Astrocyte of the spinal cord (primary cell): ENCODE data around the gene GJA3.

Source experiments
- DNase-seq: peaks from one replicate; pipeline ENCODE4 v3.0.0; 2011; ENCODE audit warnings: low read depth, low spot score
- H3K4me3 ChIP-seq: 2 replicates; pipeline ENCODE4 v1.5.1; 2011; ENCODE audit warnings: low read depth, mild to moderate bottlenecking, low read length, moderate library complexity
- in situ Hi-C: cut with HindIII; loops from 2 replicates; pipeline ENCODE4 v1.10.0; 2017; ENCODE audit warnings: low sequenced_read_pairs
- TF ChIP-seq, protein P1 (sequence below): IDR thresholded peaks from 2 replicates; pipeline ENCODE4 v1.5.1; 2012; ENCODE audit warnings: low read depth, mild to moderate bottlenecking, low read length, inconsistent platforms

The GJA3 gene

DNA sequence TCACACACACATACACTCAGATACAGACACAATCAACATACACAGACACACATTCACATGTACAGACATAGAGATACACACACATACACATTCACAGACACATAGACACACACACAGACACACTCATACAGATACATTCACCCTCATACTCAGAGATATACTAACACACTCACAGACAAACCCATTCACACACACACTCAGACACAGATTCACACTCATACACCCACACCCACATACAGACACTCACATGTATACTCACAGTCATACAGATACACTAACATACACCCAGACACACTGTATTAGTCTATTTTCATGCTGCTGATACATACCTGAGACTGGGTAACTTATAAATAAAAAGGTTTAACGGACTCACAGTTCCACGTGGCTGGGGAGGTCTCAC, 30.8 kb downstream of the GJA3 start:
- in situ Hi-C loops = no loop called here
- TF ChIP-seq, protein P1, sequence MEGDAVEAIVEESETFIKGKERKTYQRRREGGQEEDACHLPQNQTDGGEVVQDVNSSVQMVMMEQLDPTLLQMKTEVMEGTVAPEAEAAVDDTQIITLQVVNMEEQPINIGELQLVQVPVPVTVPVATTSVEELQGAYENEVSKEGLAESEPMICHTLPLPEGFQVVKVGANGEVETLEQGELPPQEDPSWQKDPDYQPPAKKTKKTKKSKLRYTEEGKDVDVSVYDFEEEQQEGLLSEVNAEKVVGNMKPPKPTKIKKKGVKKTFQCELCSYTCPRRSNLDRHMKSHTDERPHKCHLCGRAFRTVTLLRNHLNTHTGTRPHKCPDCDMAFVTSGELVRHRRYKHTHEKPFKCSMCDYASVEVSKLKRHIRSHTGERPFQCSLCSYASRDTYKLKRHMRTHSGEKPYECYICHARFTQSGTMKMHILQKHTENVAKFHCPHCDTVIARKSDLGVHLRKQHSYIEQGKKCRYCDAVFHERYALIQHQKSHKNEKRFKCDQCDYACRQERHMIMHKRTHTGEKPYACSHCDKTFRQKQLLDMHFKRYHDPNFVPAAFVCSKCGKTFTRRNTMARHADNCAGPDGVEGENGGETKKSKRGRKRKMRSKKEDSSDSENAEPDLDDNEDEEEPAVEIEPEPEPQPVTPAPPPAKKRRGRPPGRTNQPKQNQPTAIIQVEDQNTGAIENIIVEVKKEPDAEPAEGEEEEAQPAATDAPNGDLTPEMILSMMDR = no peak
- DNase-seq = no peak

DNA sequence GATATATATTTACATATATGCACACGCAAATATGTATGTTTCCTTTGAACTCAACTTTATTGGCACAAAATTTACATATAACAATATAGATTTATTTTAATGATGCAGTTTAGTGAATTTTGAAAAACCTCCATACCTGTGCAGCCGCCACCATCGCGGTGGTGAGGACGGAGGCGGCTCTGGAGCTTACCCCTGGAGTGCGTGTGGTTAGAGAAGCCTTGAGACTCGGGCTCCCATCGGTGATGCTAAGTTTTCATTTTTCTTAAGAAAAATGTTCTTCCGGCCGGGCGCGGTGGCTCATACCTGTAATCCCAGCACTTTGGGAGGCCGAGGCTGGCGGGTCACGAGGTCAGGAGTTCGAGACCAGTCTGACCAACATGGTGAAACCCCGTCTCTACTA, 31.8 kb downstream of the GJA3 start:
- in situ Hi-C loops = no loop called here
- TF ChIP-seq, protein P1 = no peak
- no peak overlapping the region for H3K4me3 ChIP-seq
- DNase-seq = no peak

More for the DNA sequence above, 30.8 kb downstream of the GJA3 start:
- H3K4me3 ChIP-seq = no peak overlapping the region

DNA sequence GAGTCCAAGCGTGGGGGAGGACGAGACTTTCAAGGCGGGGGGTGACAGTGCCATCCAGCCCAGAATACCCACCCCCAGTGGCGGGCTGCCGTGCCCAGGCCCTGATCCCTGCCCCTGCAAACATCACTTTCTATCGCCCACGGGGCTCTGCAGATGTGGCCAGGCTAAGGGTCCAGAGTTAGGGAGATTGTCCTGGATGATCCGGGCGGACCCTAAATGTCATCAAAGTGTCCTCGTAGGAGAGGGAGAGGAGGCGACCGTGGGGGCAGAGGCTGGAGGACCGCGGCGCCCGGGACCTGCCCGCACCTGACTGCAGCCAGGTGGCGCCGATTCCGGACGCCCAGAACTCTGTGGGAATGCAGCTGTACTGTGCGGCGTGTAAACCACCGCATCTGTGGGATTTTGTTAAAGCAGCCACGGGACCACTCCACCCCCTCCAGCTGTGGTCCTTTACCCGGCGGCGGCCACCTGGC, 32.4 kb downstream of the GJA3 start:
- DNase-seq = no peak
- H3K4me3 ChIP-seq = peak overlapping the region; percentile 42
- TF ChIP-seq, protein P1 = peak; percentile 26
- in situ Hi-C loops = no loop called here

DNA sequence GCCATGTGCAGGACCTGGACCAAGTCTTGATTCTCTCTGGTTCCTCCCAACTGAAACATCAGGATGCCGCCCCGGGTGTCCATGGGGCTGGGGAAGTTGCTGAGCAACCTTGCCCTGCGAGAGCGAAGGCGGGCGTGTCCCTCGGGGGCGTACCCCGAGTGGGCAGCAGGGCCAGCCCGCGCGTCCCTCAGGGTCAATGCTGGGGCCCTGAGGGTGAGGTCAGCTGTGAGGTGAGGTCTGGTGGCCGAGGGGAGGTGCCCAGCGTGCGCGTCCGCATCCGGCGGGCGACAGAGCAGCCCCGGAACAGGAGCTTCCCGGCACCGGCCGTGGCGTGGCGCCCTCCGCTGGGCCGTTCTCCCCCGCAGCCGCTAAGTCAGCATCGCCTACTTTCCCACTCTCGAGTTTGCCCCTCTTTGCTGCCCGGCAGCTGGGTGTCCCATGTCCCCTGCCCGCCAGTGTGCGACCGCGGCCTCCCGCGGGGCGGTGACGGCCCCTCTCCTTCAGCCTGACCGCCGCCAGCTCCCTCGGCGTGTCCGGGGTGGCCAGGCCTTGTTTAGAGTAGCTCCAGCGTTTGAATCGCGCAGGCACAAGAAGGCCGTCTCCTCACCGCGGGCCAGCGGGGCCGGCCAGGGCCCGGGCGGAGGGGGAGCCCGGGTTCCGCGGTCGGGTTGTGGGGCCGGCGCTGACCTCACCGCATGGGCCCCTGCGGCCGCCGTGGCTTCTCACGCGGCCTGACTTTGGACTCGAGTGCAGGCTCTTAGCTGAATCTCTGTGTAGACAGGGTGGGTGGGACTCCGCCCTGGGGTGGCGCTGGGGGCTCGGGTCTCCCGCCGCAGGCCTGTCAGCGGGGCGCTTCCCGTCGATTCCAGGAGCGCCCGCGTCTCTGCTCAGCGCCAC, 33.0 kb downstream of the GJA3 start:
- DNase-seq = peak; percentile 51
- TF ChIP-seq, protein P1 = peak; percentile 53

DNA sequence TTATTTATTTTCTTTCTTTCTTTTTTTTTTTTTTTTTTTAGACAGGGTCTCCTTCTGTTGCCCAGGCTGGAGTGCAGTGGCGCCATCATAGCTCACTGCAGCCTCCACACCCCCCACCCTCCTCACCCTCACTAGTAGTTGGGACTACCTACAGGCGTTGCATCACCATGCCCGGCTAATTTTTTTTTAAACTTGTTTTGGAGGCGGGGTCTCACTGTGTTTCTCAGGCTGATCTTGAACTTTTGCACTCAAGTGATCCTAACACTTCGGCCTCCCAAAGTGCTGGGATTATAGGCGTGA, 33.6 kb downstream of the GJA3 start:
- DNase-seq = no peak
- peak overlapping the region; percentile 42 for H3K4me3 ChIP-seq
- in situ Hi-C loops = no loop called here
- TF ChIP-seq, protein P1 = no peak

More for the DNA sequence above, 33.0 kb downstream of the GJA3 start:
- H3K4me3 ChIP-seq = peak overlapping the region; percentile 42
- in situ Hi-C loops = no loop called here

DNA sequence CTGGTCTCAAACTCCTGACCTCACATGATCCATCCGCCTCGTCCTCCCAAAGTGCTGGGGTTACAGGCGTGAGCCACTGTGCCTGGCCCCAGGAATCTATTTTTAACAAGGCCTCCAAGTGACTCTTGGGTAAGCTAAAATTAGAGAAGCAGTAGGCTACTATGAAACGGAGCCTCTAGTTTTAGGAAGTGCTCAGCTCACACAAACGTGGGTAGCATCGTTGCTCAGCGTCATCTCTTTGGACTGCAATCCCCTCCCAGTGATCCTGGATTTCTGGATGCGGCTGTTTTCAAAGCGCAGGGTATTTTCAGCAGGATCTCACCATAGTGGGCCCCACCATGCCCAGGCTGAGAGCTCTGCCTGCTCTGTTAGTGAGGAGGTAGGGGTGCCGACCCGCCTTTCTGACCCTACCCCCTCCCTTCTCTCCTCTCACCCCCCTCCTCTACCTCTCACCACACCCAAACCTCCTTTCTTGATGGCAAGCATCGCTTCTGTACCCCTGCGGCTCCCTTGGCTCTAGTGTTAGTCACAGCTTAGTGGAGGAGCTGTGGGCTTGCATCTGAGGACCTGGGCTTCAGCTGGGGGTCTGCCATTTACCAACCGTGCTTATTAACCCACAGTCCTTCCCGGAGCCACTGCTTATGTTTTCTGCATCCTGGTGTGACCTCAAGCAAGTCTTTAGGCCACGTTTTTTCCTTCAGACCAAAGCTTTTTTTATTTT, 34.2 kb downstream of the GJA3 start:
- DNase-seq = no peak
- in situ Hi-C loops = no loop called here
- H3K4me3 ChIP-seq = no peak overlapping the region
- TF ChIP-seq, protein P1 = no peak
